NCI-H345 treated with DMSO at 0.1 percent for 48 hours (cell line): ENCODE data around the gene SLIT1.
A peak's percentile ranks its signal among the peaks of the same experiment; 100 is the strongest.

Experiments
- DNase-seq: peaks from one replicate; lab custom pipeline; 2025; ENCODE audit not compliant: unreplicated experiment; lab: John Stamatoyannopoulos, UW

The SLIT1 gene

DNA sequence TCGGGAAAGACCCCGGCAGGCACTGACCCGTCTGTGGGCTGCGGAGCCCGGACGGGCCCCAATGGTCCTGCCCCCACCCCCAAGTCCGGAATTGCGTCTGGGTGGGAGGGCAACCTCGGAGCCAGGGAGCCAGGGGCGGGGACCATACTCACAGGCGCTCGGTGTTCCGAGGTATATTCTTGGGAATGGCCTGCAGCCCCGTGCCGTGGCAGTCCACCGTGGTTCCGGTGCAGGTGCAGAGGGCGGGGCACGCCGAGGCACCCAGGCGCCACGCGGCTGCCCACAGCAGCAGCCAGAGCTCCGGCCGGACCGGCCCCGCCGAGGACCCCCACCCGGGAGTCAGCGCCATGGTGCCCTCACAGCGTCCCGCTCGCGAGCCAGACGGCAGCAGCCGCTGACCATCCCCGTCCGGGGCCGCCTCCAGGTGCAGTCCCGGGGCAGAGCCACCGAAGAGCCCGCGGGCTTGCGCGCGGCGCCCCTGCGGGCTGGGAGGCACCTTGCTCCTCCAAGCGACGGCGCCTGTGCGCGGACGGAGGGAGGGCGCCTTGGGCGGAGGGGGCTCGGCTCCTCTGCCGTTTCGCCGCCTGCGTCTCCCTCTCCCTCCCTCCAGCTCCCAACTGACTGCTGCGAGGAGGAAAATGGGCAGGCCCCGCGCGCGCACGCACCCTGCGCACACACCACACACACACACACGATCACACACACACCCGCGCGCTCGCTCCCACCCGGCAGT is at the start of gene SLIT1:
TSS of gene SLIT1 (minus strand) at position 634 of the 733 bp plus-strand sequence. CDS start at position 349, 285 bp downstream.
- no peak for DNase-seq

- no peak for DNase-seq
These were observed 49.6 kb upstream of the SLIT1 start for GRCh38 chr10:97235353-97235752.

DNA sequence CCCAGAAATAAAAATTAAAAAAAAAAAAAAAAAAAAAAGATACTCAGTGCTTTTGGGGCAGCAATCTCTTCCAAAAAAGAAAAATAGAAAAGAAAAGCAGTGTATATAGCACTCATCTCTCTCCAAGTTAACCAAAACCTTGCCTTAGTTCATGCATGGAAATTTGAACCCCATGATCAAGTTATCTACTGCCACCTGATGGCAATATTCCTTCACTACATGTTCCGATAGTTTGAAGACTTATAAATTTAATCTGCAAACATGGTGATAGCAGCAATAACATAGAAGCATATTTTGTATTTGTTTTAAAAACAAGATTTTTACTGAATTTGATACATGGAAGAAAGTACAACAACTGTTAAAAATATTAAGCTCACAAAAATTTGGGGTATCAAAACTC is 48.6 kb upstream of the SLIT1 start:
- no peak for DNase-seq

GRCh38 chr10:97230146-97230545 is 44.4 kb upstream of the SLIT1 start:
- DNase-seq, result no peak

- no peak for DNase-seq
These were observed 43.7 kb upstream of the SLIT1 start for GRCh38 chr10:97229322-97230015.

DNA sequence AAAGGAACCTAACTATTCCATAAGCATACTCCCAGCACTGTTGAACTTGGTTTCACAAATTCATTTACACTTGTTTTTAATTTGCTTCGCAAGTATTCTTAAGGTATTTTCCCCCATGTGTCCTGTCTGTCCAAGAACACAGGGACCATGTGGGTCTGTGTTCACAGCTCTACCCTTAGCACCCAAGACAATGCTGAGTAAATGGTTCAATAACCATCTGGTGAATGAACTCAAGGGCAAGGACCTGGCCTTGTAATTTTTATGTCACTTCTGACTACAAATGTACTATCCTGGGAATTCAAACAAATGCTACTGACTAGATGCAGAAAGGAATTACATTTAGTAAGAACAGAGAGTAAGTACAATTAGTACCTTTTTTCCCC is 43.0 kb upstream of the SLIT1 start:
- no peak for DNase-seq

- DNase-seq, result no peak
These were observed 42.5 kb upstream of the SLIT1 start for GRCh38 chr10:97228130-97228774.

DNA sequence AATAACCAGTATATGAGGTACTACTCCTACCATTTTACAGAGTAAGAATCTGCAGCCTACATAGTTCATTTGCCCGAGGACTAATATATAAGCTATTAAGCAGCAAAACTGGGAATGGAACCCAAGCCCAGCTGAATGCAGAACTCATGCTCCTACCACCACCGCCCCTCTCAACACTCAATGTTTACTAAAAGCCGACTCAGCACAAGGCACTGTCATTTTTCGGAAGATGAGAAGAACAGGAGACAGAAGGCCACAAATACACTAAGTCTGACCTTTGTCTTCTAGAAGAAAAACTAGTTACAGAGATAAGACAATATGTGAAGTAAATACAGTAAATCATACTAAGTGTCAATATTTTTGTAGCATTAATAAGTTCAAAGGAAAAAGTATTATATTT is 40.6 kb upstream of the SLIT1 start:
- no peak for DNase-seq

DNA sequence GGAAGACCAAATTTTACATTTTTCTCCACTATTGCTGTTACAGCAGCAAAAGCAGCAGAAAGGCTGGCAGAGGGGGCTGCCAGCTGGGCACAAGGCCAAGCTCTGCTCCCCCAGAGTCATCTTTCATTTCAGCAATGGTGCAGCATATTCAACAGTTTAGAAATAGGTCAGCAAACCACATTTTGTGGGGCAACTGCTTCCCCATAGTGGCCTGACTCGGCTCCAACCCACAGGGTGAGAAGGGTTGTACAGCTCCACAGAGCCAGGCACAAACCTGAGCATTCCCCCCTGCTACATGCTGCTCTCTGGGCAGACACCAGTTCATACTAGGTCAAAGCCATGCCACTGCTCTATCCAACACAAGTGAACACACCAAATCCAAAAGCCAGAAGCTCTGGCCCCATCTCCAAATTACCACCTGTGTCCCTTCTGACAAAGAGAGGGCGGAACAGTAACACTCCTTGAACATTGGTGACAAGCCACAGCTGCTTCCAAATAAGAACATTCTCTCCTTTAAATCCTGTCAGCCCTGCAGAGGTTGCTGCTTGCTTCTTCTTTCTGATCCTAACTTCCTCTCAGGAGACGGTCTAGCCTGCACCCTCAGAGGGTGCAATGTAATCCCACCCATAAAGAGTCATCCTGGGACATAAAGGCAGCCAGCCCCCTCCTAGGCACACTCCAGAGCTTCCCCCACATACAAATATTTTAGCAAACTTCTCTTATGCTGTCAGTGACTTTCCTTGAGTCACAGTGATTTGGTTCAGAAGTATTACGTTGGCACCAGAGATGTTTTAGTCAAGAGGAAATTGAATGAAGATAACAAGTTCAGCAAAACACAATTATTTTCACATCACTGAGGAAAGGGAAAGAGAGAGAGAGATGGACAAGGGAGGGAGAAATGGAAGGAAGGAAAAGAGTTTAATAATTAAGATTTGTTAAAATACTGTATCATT is 39.0 kb upstream of the SLIT1 start:
- no peak for DNase-seq

GRCh38 chr10:97222326-97222961 is 36.7 kb upstream of the SLIT1 start:
- no peak for DNase-seq

GRCh38 chr10:97220355-97220754 is 34.6 kb upstream of the SLIT1 start:
- no peak for DNase-seq

- no peak for DNase-seq
These were observed 31.5 kb upstream of the SLIT1 start for GRCh38 chr10:97217299-97217698.

DNA sequence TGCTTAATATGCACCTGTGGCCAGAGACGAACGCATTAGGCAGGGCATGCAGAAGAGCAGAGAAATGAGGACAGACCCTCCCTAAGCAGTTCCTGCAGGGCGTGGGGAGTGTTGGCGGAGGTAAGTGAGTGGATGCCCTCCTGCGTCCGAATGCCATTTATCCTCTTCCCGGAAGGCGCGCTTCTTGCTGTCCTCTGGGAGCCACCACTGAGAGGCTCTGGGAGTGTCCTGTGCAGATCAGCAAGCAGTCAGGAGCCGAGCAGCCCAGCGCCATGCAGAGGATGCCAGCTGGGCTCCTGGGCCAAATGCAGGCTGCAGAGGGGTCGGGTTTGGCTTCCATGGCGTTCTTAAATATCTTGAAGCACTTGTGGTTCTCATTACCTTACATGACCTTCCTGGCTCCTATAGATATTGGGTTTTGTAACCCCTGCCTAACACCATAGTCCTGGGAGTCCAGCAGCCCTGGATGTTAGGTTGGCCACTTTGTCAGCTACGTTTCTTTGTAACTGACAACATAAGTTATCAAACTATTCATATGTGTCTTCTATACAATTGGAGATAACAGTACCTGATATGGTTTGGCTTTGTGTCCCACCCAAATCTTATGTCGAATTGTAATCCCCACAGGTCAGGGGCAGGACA is 30.0 kb upstream of the SLIT1 start:
- DNase-seq, result no peak

DNA sequence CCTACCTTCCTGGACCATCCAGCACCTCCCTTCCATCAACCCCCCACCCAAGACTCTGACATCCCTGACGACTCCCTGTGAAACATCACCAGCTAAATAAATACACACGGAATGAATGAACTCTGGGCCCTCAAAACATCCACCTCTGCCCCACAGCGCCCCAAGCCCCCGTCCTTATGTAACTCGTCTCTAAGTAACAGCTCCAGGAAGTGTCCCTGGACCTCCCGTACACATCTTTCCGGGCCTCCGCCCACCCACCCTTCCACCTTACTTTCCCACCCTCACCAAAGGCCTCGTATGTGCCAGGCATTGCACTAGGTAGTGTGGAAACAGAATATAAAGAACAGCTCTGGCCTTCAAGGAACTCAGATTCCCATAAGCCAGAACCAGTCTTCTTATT is 27.7 kb upstream of the SLIT1 start:
- no peak for DNase-seq

DNA sequence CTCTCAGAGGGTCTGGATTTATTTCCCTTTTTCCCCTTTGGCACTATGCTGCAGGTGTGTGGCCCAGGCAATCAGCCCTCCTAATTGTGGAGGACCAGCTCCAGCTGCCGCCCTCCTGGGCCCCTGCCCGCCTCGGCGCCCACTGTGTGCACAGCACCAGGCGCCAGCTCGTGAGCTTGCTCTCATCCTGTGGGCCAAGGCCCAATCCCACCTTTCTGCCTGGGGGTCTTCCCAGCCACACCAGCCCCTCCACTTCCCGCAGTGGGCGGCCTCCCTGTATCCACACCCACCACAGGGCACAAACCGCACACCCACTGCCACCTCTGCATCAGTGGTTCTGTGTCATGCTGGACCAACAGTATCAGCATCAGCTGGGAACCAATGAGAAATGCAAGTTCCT is 25.5 kb upstream of the SLIT1 start:
- no peak for DNase-seq

GRCh38 chr10:97210543-97210960 is 24.8 kb upstream of the SLIT1 start:
- peak; percentile 25 for DNase-seq

GRCh38 chr10:97207756-97208346 is 22.1 kb upstream of the SLIT1 start:
- DNase-seq, result no peak

GRCh38 chr10:97207131-97207530 is 21.4 kb upstream of the SLIT1 start:
- no peak for DNase-seq

- DNase-seq, result no peak
These were observed 19.3 kb upstream of the SLIT1 start for GRCh38 chr10:97204826-97205679.
